CD14-positive monocyte (primary cell): ENCODE results near the gene MUC20. TPM values are rescaled to one million over a fixed set of nuclear protein-coding genes. Genes with fewer than 3 reads are reported as not detected.

Experiments
- DNase-seq, 3 donors: peaks; one replicate each; pipeline ENCODE4 v3.0.0-alpha.2; 2011 to 2022
- H2AFZ ChIP-seq: 2 replicates; pipeline ENCODE4 v1.6.0; 2012; ENCODE audit warnings: mild to moderate bottlenecking, low read depth, low read length, inconsistent platforms; ENCODE audit not compliant: insufficient read depth, poor library complexity, severe bottlenecking
- H3K27ac ChIP-seq, 2 donors: 1 replicate in 1 of 2; 2 replicates in 1 of 2; pipeline ENCODE4 v1.5.1; 2012 to 2013; ENCODE audit warnings: low read length in 2 of 2, control low read depth in 1 of 2, inconsistent platforms in 1 of 2, low read depth in 1 of 2, mild to moderate bottlenecking in 1 of 2
- H3K27me3 ChIP-seq, 2 donors: one replicate each; pipeline versions ENCODE4 v1.6.0 to v1.6.1; 2011 to 2013; ENCODE audit warnings: low read length in 2 of 2; ENCODE audit not compliant: control insufficient read depth in 2 of 2, insufficient read depth in 2 of 2
- H3K36me3 ChIP-seq, 2 donors: replicated peaks in 1 of 2; 1 replicate in 1 of 2; 2 replicates in 1 of 2; pipeline versions ENCODE4 v1.5.1 to v1.6.1; 2012 to 2013; ENCODE audit warnings: low read length in 2 of 2, control low read depth in 1 of 2, inconsistent platforms in 1 of 2, mild to moderate bottlenecking in 1 of 2; ENCODE audit not compliant: insufficient read depth in 2 of 2, control insufficient read depth in 1 of 2
- H3K4me1 ChIP-seq, 2 donors: 1 replicate in 1 of 2; 2 replicates in 1 of 2; pipeline versions ENCODE4 v1.5.1 to v1.6.1; 2012 to 2013; ENCODE audit warnings: low read length in 2 of 2, control low read depth in 1 of 2, inconsistent platforms in 1 of 2, mild to moderate bottlenecking in 1 of 2, moderate library complexity in 1 of 2; ENCODE audit not compliant: insufficient read depth in 2 of 2, control insufficient read depth in 1 of 2
- H3K4me2 ChIP-seq: replicated peaks from 2 replicates; pipeline ENCODE3; 2012; ENCODE audit warnings: low read length, moderate library complexity, mild to moderate bottlenecking; ENCODE audit not compliant: poor library complexity, severe bottlenecking; ENCODE audit errors: extremely low read depth
- H3K4me3 ChIP-seq, 3 experiments: fragments of 200-600 bp in 1 of 3; sonication (generic) in 1 of 3; replicated peaks in 1 of 3; 1 replicate in 2 of 3; 2 replicates in 1 of 3; pipeline ENCODE4 v1.5.1; 2011 to 2013; ENCODE audit warnings: low read length in 3 of 3, mild to moderate bottlenecking in 3 of 3, control low read depth in 2 of 3, low read depth in 2 of 3, inconsistent platforms in 1 of 3, moderate library complexity in 1 of 3
- H3K79me2 ChIP-seq: 2 replicates; pipeline ENCODE4 v1.6.0; 2012; ENCODE audit warnings: mild to moderate bottlenecking, control low read depth, inconsistent platforms, low read length, moderate library complexity; ENCODE audit not compliant: insufficient read depth
- H3K9ac ChIP-seq: 2 replicates; pipeline ENCODE4 v1.6.0; 2017; ENCODE audit warnings: low read length, mild to moderate bottlenecking; ENCODE audit not compliant: insufficient read depth, poor library complexity, severe bottlenecking
- H3K9me3 ChIP-seq, 2 donors: replicated peaks in 1 of 2; 1 replicate in 1 of 2; 2 replicates in 1 of 2; pipeline versions ENCODE4 v1.5.1 to v1.6.1; 2012 to 2013; ENCODE audit warnings: low read length in 2 of 2, control low read depth in 1 of 2; ENCODE audit not compliant: control insufficient read depth in 1 of 2, insufficient read depth in 1 of 2
- H4K20me1 ChIP-seq: 2 replicates; pipeline ENCODE4 v1.6.0; 2012; ENCODE audit warnings: mild to moderate bottlenecking, low read length, control low read depth, moderate library complexity; ENCODE audit not compliant: insufficient read depth
- H3K27ac Mint-ChIP-seq, 7 donors: one replicate each; pipeline ENCODE4 v1.8.0; 2020; ENCODE audit warnings: mild to moderate bottlenecking in 7 of 7, mixed read lengths in 7 of 7, moderate library complexity in 6 of 7, inconsistent platforms in 2 of 7
- H3K27me3 Mint-ChIP-seq, 3 donors: one replicate each; pipeline ENCODE4 v1.8.0; 2021 to 2022; ENCODE audit warnings: low read depth in 3 of 3, mild to moderate bottlenecking in 3 of 3, mixed read lengths in 3 of 3, moderate library complexity in 3 of 3, inconsistent platforms in 1 of 3
- H3K36me3 Mint-ChIP-seq, 2 donors: one replicate each; pipeline ENCODE4 v1.8.0; 2020; ENCODE audit warnings: mixed read lengths in 2 of 2, inconsistent platforms in 1 of 2, mild to moderate bottlenecking in 1 of 2
- H3K4me1 Mint-ChIP-seq: one replicate; pipeline ENCODE4 v1.8.0; 2020; ENCODE audit warnings: mild to moderate bottlenecking, mixed read lengths
- H3K4me3 Mint-ChIP-seq, 2 donors: one replicate each; pipeline ENCODE4 v1.8.0; 2020; ENCODE audit warnings: mild to moderate bottlenecking in 2 of 2, mixed read lengths in 2 of 2, moderate library complexity in 1 of 2
- H3K9me3 Mint-ChIP-seq, 7 donors: one replicate each; pipeline ENCODE4 v1.8.0; 2020 to 2022; ENCODE audit warnings: mixed read lengths in 7 of 7, mild to moderate bottlenecking in 6 of 7, moderate library complexity in 6 of 7, inconsistent platforms in 2 of 7
- CTCF ChIP-seq: fragments of 200-600 bp; IDR thresholded peaks from one replicate; pipeline ENCODE4 v1.8.0; 2022; ENCODE audit warnings: antibody characterized with exemption, mild to moderate bottlenecking
- WGBS: methylation state at CpG from one replicate; pipeline ENCODE4 v1.1.5; 2013; ENCODE audit warnings: missing lambda C conversion rate; ENCODE audit not compliant: insufficient coverage; 5-methylcytosine and 5-hydroxymethylcytosine counted together
- intact Hi-C, 2 donors: fragments of 100-400 bp; cut with micrococcal nuclease; formaldehyde crosslinking; loops; one replicate each; pipeline versions ENCODE4 v1.15.0 to v1.15.1; 2023
- polyA plus RNA-seq, 3 donors: library from polyadenylated mRNA; depleted of rRNA in 1 of 3; unstranded in 2 of 3; stranded (reverse) in 1 of 3; fragments of 300-500 nt in 2 of 3; fragments of >200 nt in 1 of 3; fragmentation: Illumina TruSeq in 2 of 3; gene quantifications; 1 replicate in 2 of 3; 2 replicates in 1 of 3; pipeline ENCODE4 v1.2.3, GENCODE V29; 2012 to 2021

Gene MUC20
- polyA plus RNA-seq, 3 donors: 5.4 TPM; not detected in 2

GRCh38 chr3:195754906-195755305 is 34.1 kb downstream of the MUC20 start:
- peaks cover 22 to 37% (median 24%) of the 10 kb centered on the region in 3 donors for H3K27me3 Mint-ChIP-seq
- DNase-seq: no peak
- H3K4me1 Mint-ChIP-seq: no peaks in the 10 kb centered on the region
- H3K27ac Mint-ChIP-seq: no peak overlapping the region
- H3K4me3 ChIP-seq: no peak overlapping the region
- no peak overlapping the region for H3K9ac ChIP-seq
- H3K9me3 ChIP-seq: no peaks in the 10 kb centered on the region
- WGBS: 91% methylated on average over 7 of the region's 7 CpGs
- H4K20me1 ChIP-seq: no peaks in the 10 kb centered on the region
- no peak overlapping the region for H3K4me2 ChIP-seq
- H3K9me3 Mint-ChIP-seq: peaks cover 0 to 2% (median 0%) of the 10 kb centered on the region in 7 donors
- no peak for TF ChIP-seq CTCF
- no peaks in the 10 kb centered on the region for H3K36me3 Mint-ChIP-seq
- H2AFZ ChIP-seq: no peak overlapping the region
- intact Hi-C loops: no loop called here
- H3K36me3 ChIP-seq: no peaks in the 10 kb centered on the region
- no peak overlapping the region for H3K27ac ChIP-seq
- no peak overlapping the region for H3K4me3 Mint-ChIP-seq
- no peaks in the 10 kb centered on the region for H3K4me1 ChIP-seq
- no peaks in the 10 kb centered on the region for H3K79me2 ChIP-seq
- H3K27me3 ChIP-seq: peaks cover 0 to 12% of the 10 kb centered on the region in 2 donors

GRCh38 chr3:195755391-195755790 is 34.6 kb downstream of the MUC20 start:
- no peak for TF ChIP-seq CTCF
- Mint-ChIP-seq H3K4me1 (no peaks in the 10 kb centered on the region), H3K27me3 (peaks cover 20 to 40% (median 29%) of the 10 kb centered on the region in 3 donors), H3K4me3 (no peak overlapping the region), H3K27ac (no peak overlapping the region), H3K9me3 (peaks cover 0 to 2% (median 0%) of the 10 kb centered on the region in 7 donors), H3K36me3 (no peaks in the 10 kb centered on the region)
- WGBS: 88% methylated on average over 1 of the region's 7 CpGs
- no peak overlapping the region for H3K4me2 ChIP-seq
- DNase-seq: no peak
- peaks cover under 1 to 13% of the 10 kb centered on the region in 2 donors for H3K27me3 ChIP-seq
- no peaks in the 10 kb centered on the region for H3K79me2 ChIP-seq
- no peak overlapping the region for H3K4me3 ChIP-seq
- no peaks in the 10 kb centered on the region for H4K20me1 ChIP-seq
- H3K4me1 ChIP-seq: no peaks in the 10 kb centered on the region
- H2AFZ ChIP-seq: no peak overlapping the region
- intact Hi-C loops: no loop called here
- no peak overlapping the region for H3K9ac ChIP-seq
- no peaks in the 10 kb centered on the region for H3K9me3 ChIP-seq
- H3K27ac ChIP-seq: no peak overlapping the region
- no peaks in the 10 kb centered on the region for H3K36me3 ChIP-seq
